PC-9 (cell line): Measurements from ENCODE around the gene KLHL18.

Source experiments
- EZH2 ChIP-seq: fragments of 200-600 bp; sonication (generic); IDR thresholded peaks from 2 replicates; pipeline ENCODE4 v1.8.0; 2017; ENCODE audit warnings: antibody characterized with exemption, low read depth
- TF ChIP-seq, protein P1 (sequence below): fragments of 200-600 bp; sonication (generic); conservative IDR thresholded peaks from 2 replicates; pipeline ENCODE4 v1.6.1; 2017; ENCODE audit warnings: mixed run types, antibody characterized with exemption, mild to moderate bottlenecking, moderate library complexity

DNA sequence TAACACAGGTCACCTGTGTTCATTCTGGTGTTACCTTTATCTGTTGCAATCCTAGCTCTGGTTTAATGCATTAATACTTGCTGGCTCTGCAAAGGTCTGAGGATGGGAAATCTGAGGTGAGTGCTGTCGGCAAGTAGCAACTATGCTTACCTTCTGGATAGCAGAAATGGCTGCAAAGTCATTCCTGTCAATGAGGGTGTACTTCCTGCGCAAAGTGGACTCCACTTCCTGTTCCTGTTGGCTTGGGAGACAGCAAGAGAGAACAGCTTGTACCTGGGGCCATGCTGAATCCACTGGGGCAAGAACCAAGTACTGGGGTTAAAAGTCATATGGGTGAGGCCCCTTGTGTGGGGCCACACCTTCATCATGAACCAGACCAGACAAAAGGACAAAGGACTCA is 37.5 kb upstream of the KLHL18 start:
- TF ChIP-seq, protein P1, sequence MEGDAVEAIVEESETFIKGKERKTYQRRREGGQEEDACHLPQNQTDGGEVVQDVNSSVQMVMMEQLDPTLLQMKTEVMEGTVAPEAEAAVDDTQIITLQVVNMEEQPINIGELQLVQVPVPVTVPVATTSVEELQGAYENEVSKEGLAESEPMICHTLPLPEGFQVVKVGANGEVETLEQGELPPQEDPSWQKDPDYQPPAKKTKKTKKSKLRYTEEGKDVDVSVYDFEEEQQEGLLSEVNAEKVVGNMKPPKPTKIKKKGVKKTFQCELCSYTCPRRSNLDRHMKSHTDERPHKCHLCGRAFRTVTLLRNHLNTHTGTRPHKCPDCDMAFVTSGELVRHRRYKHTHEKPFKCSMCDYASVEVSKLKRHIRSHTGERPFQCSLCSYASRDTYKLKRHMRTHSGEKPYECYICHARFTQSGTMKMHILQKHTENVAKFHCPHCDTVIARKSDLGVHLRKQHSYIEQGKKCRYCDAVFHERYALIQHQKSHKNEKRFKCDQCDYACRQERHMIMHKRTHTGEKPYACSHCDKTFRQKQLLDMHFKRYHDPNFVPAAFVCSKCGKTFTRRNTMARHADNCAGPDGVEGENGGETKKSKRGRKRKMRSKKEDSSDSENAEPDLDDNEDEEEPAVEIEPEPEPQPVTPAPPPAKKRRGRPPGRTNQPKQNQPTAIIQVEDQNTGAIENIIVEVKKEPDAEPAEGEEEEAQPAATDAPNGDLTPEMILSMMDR, result no peak
- no peak for TF ChIP-seq EZH2
